Mesenchymal stem cell (in vitro differentiated cells and primary cell): ENCODE measurements around the gene PSME3IP1.

ENCODE experiments used
- DNase-seq: peaks from one replicate; pipeline ENCODE4 v3.0.0-alpha.2; 2013
- H2AFZ ChIP-seq: one replicate; pipeline ENCODE4 v1.6.1; 2013; ENCODE audit warnings: low read depth, mild to moderate bottlenecking, control low read depth, inconsistent platforms, low read length, moderate library complexity
- H2AK5ac ChIP-seq: 2 replicates; pipeline ENCODE4 v1.6.1; 2013; ENCODE audit warnings: low read length, moderate library complexity, mild to moderate bottlenecking, inconsistent platforms; ENCODE audit not compliant: severe bottlenecking
- H2BK120ac ChIP-seq: one replicate; pipeline ENCODE4 v1.6.1; 2013; ENCODE audit warnings: low read depth, mild to moderate bottlenecking, inconsistent platforms, low read length, moderate library complexity
- H2BK12ac ChIP-seq, 2 experiments: one replicate each; pipeline ENCODE4 v1.6.1; 2013; ENCODE audit warnings: inconsistent platforms in 2 of 2, low read length in 2 of 2, mild to moderate bottlenecking in 2 of 2, moderate library complexity in 2 of 2, control low read depth in 1 of 2
- H2BK15ac ChIP-seq: one replicate; pipeline ENCODE4 v1.6.1; 2013; ENCODE audit warnings: mild to moderate bottlenecking, low read depth, inconsistent platforms; ENCODE audit not compliant: poor library complexity, severe bottlenecking
- H2BK5ac ChIP-seq: 2 replicates; pipeline ENCODE4 v1.6.1; 2013; ENCODE audit warnings: low read depth, mild to moderate bottlenecking, low read length, control low read depth, inconsistent platforms; ENCODE audit not compliant: poor library complexity, severe bottlenecking
- H3K14ac ChIP-seq, 2 experiments: one replicate each; pipeline ENCODE4 v1.6.1; 2013; ENCODE audit warnings: inconsistent platforms in 2 of 2, low read length in 2 of 2, control low read depth in 1 of 2, mild to moderate bottlenecking in 1 of 2, moderate library complexity in 1 of 2
- H3K18ac ChIP-seq, 2 experiments: one replicate each; pipeline ENCODE4 v1.6.1; 2013; ENCODE audit warnings: inconsistent platforms in 2 of 2, low read length in 2 of 2, control low read depth in 1 of 2, low read depth in 1 of 2, mild to moderate bottlenecking in 1 of 2
- H3K23ac ChIP-seq, 2 experiments: one replicate each; pipeline ENCODE4 v1.6.1; 2013; ENCODE audit warnings: inconsistent platforms in 2 of 2, low read length in 2 of 2, mild to moderate bottlenecking in 2 of 2, moderate library complexity in 2 of 2, control low read depth in 1 of 2
- H3K27ac ChIP-seq: 2 replicates; pipeline ENCODE4 v1.5.1; 2013; ENCODE audit warnings: mild to moderate bottlenecking, moderate library complexity, low read length, control low read depth, inconsistent platforms; ENCODE audit not compliant: poor library complexity, severe bottlenecking
- H3K27me3 ChIP-seq, 2 experiments: 2 replicates each; pipeline versions ENCODE4 v1.6.1 to v1.7.0; 2013; ENCODE audit warnings: low read length in 2 of 2, mild to moderate bottlenecking in 2 of 2, moderate library complexity in 2 of 2, control low read depth in 1 of 2, inconsistent platforms in 1 of 2; ENCODE audit not compliant: control insufficient read depth in 1 of 2, insufficient read depth in 1 of 2
- H3K36me3 ChIP-seq, 2 experiments: 2 replicates each; pipeline versions ENCODE4 v1.6.1 to v1.7.0; 2013; ENCODE audit warnings: low read length in 2 of 2, control low read depth in 1 of 2, inconsistent platforms in 1 of 2, low read depth in 1 of 2, mild to moderate bottlenecking in 1 of 2; ENCODE audit not compliant: insufficient read depth in 2 of 2, control insufficient read depth in 1 of 2
- H3K4ac ChIP-seq, 2 experiments: one replicate each; pipeline ENCODE4 v1.6.1; 2013; ENCODE audit warnings: inconsistent platforms in 2 of 2, low read length in 2 of 2, mild to moderate bottlenecking in 2 of 2, moderate library complexity in 2 of 2, control low read depth in 1 of 2, low read depth in 1 of 2
- H3K4me1 ChIP-seq: 2 replicates; pipeline ENCODE4 v1.6.1; 2013; ENCODE audit warnings: low read depth, low read length, control low read depth; ENCODE audit not compliant: control insufficient read depth, insufficient read depth
- H3K4me2 ChIP-seq: 2 replicates; pipeline ENCODE4 v1.6.1; 2013; ENCODE audit warnings: low read length, mild to moderate bottlenecking, inconsistent platforms; ENCODE audit not compliant: poor library complexity, severe bottlenecking
- H3K4me3 ChIP-seq, 2 experiments: 2 replicates each; pipeline versions ENCODE4 v1.5.1 to v1.7.0; 2013; ENCODE audit warnings: low read length in 2 of 2, mild to moderate bottlenecking in 2 of 2, control low read depth in 1 of 2, low read depth in 1 of 2; ENCODE audit not compliant: insufficient read depth in 1 of 2
- H3K79me1 ChIP-seq: replicated peaks from 2 replicates; pipeline ENCODE4 v1.6.1; 2013; ENCODE audit warnings: mild to moderate bottlenecking, control low read depth, low read length, inconsistent platforms; ENCODE audit not compliant: poor library complexity, severe bottlenecking
- H3K9ac ChIP-seq: 2 replicates; pipeline ENCODE4 v1.7.0; 2013; ENCODE audit warnings: mild to moderate bottlenecking, low read length, moderate library complexity
- H3K9me3 ChIP-seq: 2 replicates; pipeline ENCODE4 v1.7.0; 2013; ENCODE audit warnings: mild to moderate bottlenecking, low read length; ENCODE audit not compliant: control insufficient read depth
- H4K8ac ChIP-seq: one replicate; pipeline ENCODE4 v1.6.1; 2013; ENCODE audit warnings: inconsistent platforms, mild to moderate bottlenecking, low read length, moderate library complexity
- H4K91ac ChIP-seq: one replicate; pipeline ENCODE4 v1.6.1; 2013; ENCODE audit warnings: mild to moderate bottlenecking, low read length, inconsistent platforms
- WGBS: methylation state at CpG from one replicate; pipeline ENCODE4 v1.1.7; 2013; ENCODE audit warnings: mixed read lengths; 5-methylcytosine and 5-hydroxymethylcytosine counted together

Gene PSME3IP1

DNA sequence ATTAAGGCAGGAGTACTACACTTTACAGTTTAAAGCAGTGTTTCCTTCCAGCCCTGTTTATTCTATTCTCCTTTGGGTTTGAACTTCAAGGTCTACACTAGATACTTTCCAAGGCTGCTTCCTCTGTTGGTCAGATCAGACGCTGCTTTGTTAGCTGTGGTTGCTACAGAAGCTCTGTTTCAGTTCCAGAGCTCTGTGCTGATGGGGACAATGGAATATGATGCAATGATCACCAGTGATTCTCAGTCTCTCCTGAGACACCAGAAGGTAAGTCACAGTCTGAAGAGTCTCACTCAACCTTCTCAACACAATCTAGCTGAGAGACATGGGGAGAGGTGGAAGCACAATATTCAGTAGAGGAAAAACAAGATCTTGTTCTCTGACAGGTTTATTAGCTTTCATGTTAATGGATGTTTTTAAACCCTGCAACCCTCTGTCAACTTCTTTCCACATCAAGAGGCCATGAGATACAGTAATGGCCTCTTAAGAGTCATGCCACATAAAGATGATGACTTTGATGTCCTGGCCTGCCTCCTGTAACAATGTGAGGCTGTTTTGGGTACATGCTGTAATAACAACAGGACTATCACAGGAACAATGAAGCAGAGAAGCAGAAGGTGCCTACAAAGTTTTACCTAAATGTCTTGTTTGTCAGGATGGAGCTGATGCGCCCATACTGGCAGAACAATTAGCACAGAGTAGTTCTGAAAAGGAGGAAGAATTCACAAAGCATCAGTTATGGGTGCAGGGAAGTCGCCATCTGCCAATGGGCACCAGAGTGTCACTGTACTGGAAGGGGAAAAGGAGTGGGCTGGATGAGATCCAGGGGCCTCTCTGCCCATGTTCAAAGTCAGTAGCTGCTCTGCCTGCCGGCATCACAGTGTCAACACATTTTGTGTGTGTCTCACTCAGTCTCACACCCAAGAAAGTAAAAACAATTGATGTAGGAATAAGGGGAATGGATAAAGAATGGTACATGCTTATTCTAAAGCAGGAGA lies 33.4 kb downstream of the PSME3IP1 start:
- H4K91ac ChIP-seq, result no peak overlapping the region
- no peak overlapping the region for H3K23ac ChIP-seq
- no peak overlapping the region for H3K14ac ChIP-seq
- H2BK12ac ChIP-seq, result no peak overlapping the region
- no peak overlapping the region for H2BK15ac ChIP-seq
- H3K9me3 ChIP-seq, result no peaks in the 10 kb centered on the region
- no peak overlapping the region for H3K4me3 ChIP-seq
- H2AK5ac ChIP-seq, result no peak overlapping the region
- H3K4ac ChIP-seq, result no peak overlapping the region
- peaks cover 9% of the 10 kb centered on the region for H3K4me1 ChIP-seq
- no peak overlapping the region for H3K4me2 ChIP-seq
- no peak for DNase-seq
- peaks cover 3% of the 10 kb centered on the region for H3K79me1 ChIP-seq
- H3K27me3 ChIP-seq, result no peaks in the 10 kb centered on the region
- peaks cover 39 to 63% of the 10 kb centered on the region in 2 experiments for H3K36me3 ChIP-seq
- WGBS, result 93% methylated on average over 4 of the region's 4 CpGs
- no peak overlapping the region for H2AFZ ChIP-seq
- no peak overlapping the region for H3K9ac ChIP-seq
- H3K18ac ChIP-seq, result no peak overlapping the region
- H2BK120ac ChIP-seq, result no peak overlapping the region
- H3K27ac ChIP-seq, result no peak overlapping the region
- no peak overlapping the region for H4K8ac ChIP-seq
- H2BK5ac ChIP-seq, result no peak overlapping the region

DNA sequence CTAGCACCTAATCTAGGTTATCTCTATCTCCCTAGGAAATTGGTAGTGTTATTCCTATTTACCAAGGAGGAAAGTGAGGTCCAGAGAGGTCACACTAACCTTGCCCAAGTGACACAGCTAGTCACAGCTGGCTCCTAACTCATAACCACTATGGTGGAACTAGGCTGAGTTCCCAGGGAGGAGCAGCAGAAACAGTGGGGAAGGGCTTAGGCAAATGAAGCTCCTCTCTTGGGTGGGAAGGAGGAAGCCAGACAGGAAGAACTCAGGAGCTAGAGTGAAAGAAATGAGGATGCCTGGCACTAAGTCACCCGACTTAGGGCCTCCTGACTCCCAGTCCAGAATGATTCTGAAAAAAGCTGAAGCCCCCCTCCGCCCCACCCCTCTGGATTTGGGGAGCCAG lies 34.5 kb downstream of the PSME3IP1 start:
- Histone ChIP-seq H3K4ac (no peak overlapping the region), H3K36me3 (peaks cover 45 to 53% of the 10 kb centered on the region in 2 experiments), H3K14ac (no peak overlapping the region), H3K4me3 (no peak overlapping the region), H4K91ac (no peak overlapping the region), H4K8ac (no peak overlapping the region), H2BK120ac (no peak overlapping the region), H3K27ac (no peak overlapping the region), H3K23ac (no peak overlapping the region), H3K27me3 (no peaks in the 10 kb centered on the region), H2AFZ (no peak overlapping the region), H2BK5ac (no peak overlapping the region), H3K79me1 (peaks cover 2% of the 10 kb centered on the region), H3K9me3 (no peaks in the 10 kb centered on the region), H3K9ac (no peak overlapping the region), H3K18ac (no peak overlapping the region), H2AK5ac (no peak overlapping the region), H2BK12ac (no peak overlapping the region), H3K4me1 (peaks cover 14% of the 10 kb centered on the region), H3K4me2 (no peak overlapping the region), H2BK15ac (no peak overlapping the region)
- DNase-seq, result no peak
- 100% methylated on average over 2 of the region's 2 CpGs for WGBS

DNA sequence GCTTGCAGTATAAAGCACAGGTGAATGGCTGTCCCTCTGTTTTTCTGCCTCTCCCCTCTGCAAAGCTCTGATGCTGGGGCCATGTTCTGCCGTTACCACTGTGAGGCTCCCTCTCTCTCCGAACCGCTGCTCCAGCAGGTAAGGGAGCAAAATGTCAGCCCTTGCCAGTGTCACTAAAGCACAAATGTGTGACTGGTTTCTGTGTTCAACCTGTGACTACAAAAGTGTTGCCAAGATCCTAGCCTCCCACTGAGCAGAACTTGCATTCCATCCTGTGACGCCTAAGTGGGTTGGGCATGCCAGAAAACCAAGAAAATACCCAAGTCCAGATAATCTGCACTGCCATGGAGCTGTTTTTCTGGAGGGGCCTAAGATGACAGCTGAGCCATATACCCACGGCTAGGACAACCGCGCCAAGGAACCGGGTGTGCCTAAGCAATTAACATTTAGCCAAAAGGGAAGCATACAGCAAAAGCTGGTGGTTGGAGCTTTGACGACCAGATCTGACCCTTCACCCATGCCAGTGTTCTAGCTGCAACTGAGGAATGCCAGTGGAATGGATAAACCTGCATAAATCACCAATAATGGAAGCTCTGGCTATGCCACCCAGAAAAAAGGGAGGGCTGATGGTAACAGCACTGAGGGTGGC lies 35.0 kb downstream of the PSME3IP1 start:
- no peaks in the 10 kb centered on the region for H3K79me1 ChIP-seq
- peaks cover 17% of the 10 kb centered on the region for H3K4me1 ChIP-seq
- no peak overlapping the region for H4K8ac ChIP-seq
- no peak overlapping the region for H2BK120ac ChIP-seq
- peaks cover 48 to 50% of the 10 kb centered on the region in 2 experiments for H3K36me3 ChIP-seq
- H3K18ac ChIP-seq, result no peak overlapping the region
- no peaks in the 10 kb centered on the region for H3K9me3 ChIP-seq
- no peak overlapping the region for H3K23ac ChIP-seq
- no peak overlapping the region for H3K27ac ChIP-seq
- no peak overlapping the region for H3K4me2 ChIP-seq
- no peak overlapping the region for H2BK15ac ChIP-seq
- H3K27me3 ChIP-seq, result no peaks in the 10 kb centered on the region
- WGBS, result 98% methylated on average over 9 of the region's 9 CpGs
- no peak overlapping the region for H4K91ac ChIP-seq
- no peak overlapping the region for H3K4me3 ChIP-seq
- no peak overlapping the region for H3K4ac ChIP-seq
- H2BK5ac ChIP-seq, result no peak overlapping the region
- DNase-seq, result no peak
- no peak overlapping the region for H2AFZ ChIP-seq
- no peak overlapping the region for H3K14ac ChIP-seq
- no peak overlapping the region for H3K9ac ChIP-seq
- no peak overlapping the region for H2AK5ac ChIP-seq
- H2BK12ac ChIP-seq, result no peak overlapping the region

- no peaks in the 10 kb centered on the region for H3K9me3 ChIP-seq
- H2AFZ ChIP-seq, result no peak overlapping the region
- H4K8ac ChIP-seq, result no peak overlapping the region
- H2AK5ac ChIP-seq, result no peak overlapping the region
- DNase-seq, result no peak
- no peak overlapping the region for H4K91ac ChIP-seq
- H3K4me2 ChIP-seq, result no peak overlapping the region
- no peaks in the 10 kb centered on the region for H3K27me3 ChIP-seq
- no peak overlapping the region for H3K18ac ChIP-seq
- no peak overlapping the region for H3K14ac ChIP-seq
- 94% methylated on average over 10 of the region's 10 CpGs for WGBS
- no peak overlapping the region for H2BK120ac ChIP-seq
- no peak overlapping the region for H3K27ac ChIP-seq
- H2BK15ac ChIP-seq, result no peak overlapping the region
- H3K23ac ChIP-seq, result no peak overlapping the region
- peaks cover 33 to 44% of the 10 kb centered on the region in 2 experiments for H3K36me3 ChIP-seq
- no peak overlapping the region for H3K9ac ChIP-seq
- no peak overlapping the region for H2BK5ac ChIP-seq
- H2BK12ac ChIP-seq, result no peak overlapping the region
- H3K4me3 ChIP-seq, result no peak overlapping the region
- peaks cover 19% of the 10 kb centered on the region for H3K4me1 ChIP-seq
- H3K79me1 ChIP-seq, result no peaks in the 10 kb centered on the region
- no peak overlapping the region for H3K4ac ChIP-seq
These were observed 36.4 kb downstream of the PSME3IP1 start for GRCh38 chr16:57149391-57149790.
